Vagina (tissue), 2 donors: ENCODE data around the gene SCGB3A2.

Experiments used
- POLR2AphosphoS5 ChIP-seq, 2 donors: sonication (generic); formaldehyde crosslinking; IDR thresholded peaks; one replicate each; pipeline ENCODE4 v1.9.0; 2017; ENCODE audit warnings: antibody characterized with exemption in 2 of 2, mild to moderate bottlenecking in 2 of 2, low read depth in 1 of 2; ENCODE audit not compliant: insufficient read depth in 1 of 2
- TF ChIP-seq, protein P1 (sequence below), 3 experiments: fragments of 450-650 bp in 2 of 3; fragments of 200-600 bp in 1 of 3; sonication (generic) in 1 of 3; IDR thresholded peaks; one replicate each; pipeline ENCODE4 v1.5.1; 2017 to 2019; ENCODE audit warnings: antibody characterized with exemption in 3 of 3, mild to moderate bottlenecking in 2 of 3, moderate library complexity in 2 of 3

DNA sequence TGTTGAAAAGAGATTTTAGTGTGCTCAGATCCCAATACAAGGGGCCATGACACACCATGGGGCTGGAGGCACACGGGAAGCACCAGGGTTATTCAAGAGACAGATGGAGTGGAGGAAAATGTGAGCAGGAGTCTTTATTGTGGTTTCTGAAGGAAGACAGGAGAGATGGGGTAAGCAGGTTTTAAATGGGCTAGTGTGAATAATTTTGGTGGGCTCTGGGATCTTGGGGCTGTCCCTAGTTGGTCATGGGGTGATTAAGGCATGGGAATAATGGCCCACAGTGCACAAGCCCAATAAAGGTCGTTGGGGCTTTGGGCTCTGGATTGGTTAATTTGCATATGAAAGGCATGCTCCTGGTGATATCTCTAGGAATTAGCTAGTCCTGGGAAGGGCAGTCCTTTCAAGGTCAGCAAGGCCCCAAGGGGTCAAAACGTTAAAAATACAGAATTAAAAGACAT lies 3.6 kb upstream of the SCGB3A2 start:
- TF ChIP-seq POLR2AphosphoS5 (IDR thresholded peaks at IDR 0.05; ENCODE audit: insufficient read depth in 1 of 2, low read depth in 1 of 2), result no peak
- TF ChIP-seq, protein P1, sequence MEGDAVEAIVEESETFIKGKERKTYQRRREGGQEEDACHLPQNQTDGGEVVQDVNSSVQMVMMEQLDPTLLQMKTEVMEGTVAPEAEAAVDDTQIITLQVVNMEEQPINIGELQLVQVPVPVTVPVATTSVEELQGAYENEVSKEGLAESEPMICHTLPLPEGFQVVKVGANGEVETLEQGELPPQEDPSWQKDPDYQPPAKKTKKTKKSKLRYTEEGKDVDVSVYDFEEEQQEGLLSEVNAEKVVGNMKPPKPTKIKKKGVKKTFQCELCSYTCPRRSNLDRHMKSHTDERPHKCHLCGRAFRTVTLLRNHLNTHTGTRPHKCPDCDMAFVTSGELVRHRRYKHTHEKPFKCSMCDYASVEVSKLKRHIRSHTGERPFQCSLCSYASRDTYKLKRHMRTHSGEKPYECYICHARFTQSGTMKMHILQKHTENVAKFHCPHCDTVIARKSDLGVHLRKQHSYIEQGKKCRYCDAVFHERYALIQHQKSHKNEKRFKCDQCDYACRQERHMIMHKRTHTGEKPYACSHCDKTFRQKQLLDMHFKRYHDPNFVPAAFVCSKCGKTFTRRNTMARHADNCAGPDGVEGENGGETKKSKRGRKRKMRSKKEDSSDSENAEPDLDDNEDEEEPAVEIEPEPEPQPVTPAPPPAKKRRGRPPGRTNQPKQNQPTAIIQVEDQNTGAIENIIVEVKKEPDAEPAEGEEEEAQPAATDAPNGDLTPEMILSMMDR (IDR thresholded peaks at IDR 0.05), result no peak
